ENCODE data around the gene ESM1.

GRCh38 chr5:55021410-55021809 is 36.0 kb upstream of the ESM1 start:
- TF ChIP-seq CTCF (IDR thresholded peaks at IDR 0.05) (no peak), EZH2 (IDR thresholded peaks at IDR 0.05; ENCODE audit: borderline replicate concordance, insufficient read depth, low read depth, low read length, poor library complexity, severe bottlenecking) (no peak)
